GM13976 (cell line): Measurements from ENCODE around the gene TGFBR3.

Source experiments
- DNase-seq: peaks from one replicate; pipeline ENCODE4 v3.0.0; 2012; ENCODE audit warnings: low spot score
- in situ Hi-C: fragments of 300-500 bp; cut with MboI; formaldehyde crosslinking; loops from one replicate; pipeline ENCODE4 v1.12.0; 2022; ENCODE audit warnings: low sequenced_read_pairs, mixed read lengths, inconsistent platforms; ENCODE audit not compliant: unreplicated experiment
- TF ChIP-seq, protein P1 (sequence below): IDR thresholded peaks from 2 replicates; pipeline ENCODE4 v1.5.1; 2012; ENCODE audit warnings: borderline replicate concordance, mild to moderate bottlenecking; ENCODE audit not compliant: insufficient read depth; ENCODE audit errors: extremely low read depth, missing control alignments, control extremely low read depth

The TGFBR3 gene

DNA sequence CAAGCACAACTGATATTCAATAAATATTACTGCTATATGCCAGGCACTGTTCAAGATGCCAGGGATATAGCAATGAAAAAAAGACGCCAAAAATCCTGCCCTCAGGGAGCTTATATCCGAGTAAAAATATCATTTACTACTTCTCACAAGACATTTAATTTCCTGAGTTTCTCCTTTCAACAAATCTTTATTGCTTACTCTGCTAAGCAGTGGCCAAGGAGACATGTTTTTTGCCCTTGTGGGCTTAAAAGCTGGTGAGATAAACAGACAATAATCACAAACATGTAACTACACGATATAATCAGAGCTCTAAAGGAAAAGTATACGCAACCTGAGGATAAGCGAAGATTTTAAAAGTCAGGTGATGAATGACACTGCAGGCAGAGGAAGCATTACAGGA lies 19.5 kb downstream of the TGFBR3 start:
- in situ Hi-C loops: no loop called here
- TF ChIP-seq, protein P1, sequence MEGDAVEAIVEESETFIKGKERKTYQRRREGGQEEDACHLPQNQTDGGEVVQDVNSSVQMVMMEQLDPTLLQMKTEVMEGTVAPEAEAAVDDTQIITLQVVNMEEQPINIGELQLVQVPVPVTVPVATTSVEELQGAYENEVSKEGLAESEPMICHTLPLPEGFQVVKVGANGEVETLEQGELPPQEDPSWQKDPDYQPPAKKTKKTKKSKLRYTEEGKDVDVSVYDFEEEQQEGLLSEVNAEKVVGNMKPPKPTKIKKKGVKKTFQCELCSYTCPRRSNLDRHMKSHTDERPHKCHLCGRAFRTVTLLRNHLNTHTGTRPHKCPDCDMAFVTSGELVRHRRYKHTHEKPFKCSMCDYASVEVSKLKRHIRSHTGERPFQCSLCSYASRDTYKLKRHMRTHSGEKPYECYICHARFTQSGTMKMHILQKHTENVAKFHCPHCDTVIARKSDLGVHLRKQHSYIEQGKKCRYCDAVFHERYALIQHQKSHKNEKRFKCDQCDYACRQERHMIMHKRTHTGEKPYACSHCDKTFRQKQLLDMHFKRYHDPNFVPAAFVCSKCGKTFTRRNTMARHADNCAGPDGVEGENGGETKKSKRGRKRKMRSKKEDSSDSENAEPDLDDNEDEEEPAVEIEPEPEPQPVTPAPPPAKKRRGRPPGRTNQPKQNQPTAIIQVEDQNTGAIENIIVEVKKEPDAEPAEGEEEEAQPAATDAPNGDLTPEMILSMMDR: no peak
- DNase-seq: no peak

DNA sequence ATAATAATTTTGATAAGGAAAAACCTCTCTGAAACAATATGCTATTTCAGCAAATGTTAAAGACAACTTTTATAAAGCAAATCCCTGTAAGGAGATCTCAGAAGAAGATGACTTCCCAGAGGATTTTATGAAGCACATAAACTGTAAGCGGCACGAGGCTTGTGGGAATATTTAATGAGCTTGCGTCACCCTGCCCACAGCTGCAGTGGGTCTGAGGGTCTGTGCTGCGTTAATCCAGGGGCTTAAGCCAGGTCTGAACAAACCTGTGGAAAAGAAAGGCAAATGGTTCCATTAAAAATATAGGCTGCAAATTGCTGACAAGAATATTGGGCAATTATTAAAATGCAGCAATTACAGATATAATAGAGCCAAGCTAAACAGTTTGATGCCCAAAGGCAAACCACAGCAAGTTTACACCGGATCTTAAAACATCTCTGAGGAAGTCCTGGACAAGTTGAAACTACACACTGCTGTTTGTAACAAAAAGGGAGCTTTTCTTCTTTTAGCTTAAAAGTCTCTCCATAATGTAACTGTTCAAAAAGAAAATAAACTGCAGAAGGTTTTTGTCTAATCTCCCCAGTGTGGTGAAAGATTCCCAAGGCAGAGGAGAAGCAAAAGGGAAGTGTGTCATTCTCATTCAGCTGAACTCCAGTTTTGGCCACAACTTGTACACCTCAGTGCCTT lies 21.8 kb downstream of the TGFBR3 start:
- in situ Hi-C loops: no loop called here

GRCh38 chr1:91863498-91863897 lies 22.5 kb downstream of the TGFBR3 start:
- DNase-seq: no peak
- in situ Hi-C loops: no loop called here
- TF ChIP-seq, protein P1: no peak

More for the DNA sequence above, 21.8 kb downstream of the TGFBR3 start:
- TF ChIP-seq, protein P1: no peak
- no peak for DNase-seq

GRCh38 chr1:91862120-91862519 lies 23.8 kb downstream of the TGFBR3 start:
- DNase-seq: no peak
- in situ Hi-C loops: no loop called here

DNA sequence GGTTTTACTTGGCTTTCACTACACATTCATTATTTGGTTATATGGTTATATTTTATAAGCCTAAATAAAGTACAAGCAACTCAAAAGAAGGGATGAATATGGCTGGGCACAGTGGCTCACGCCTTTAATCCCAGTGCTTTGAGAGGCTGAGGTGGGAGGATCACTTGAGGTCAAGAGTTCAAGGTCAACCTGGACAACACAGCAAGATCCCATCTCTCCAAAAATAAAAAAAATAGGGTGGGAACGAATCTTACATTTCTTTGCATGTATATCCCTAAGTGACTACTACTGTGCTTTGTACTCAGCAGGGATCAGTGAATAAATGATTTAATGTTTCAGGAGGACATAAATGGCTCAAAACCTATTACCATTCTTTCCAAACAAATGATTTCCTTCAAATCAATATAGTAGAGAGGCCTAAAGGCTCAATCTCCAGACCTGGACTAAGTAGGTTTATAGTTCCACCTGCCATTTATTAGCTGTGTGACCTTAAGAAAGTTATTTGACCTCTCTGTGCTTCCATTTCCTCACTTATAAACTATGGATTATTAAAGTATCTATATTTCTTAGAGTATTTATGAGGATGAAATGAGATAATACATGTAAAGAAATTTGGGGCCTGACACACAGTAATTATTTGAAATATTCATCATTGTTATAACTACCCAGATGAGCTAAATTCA lies 28.3 kb downstream of the TGFBR3 start:
- TF ChIP-seq, protein P1: no peak
- no peak for DNase-seq
- in situ Hi-C loops: no loop called here

More at GRCh38 chr1:91862120-91862519, 23.8 kb downstream of the TGFBR3 start:
- TF ChIP-seq, protein P1: no peak

GRCh38 chr1:91856996-91857395 lies 29.0 kb downstream of the TGFBR3 start:
- in situ Hi-C loops: no loop called here
- DNase-seq: no peak
- TF ChIP-seq, protein P1: no peak
